ENCODE results near the gene CLASRP. TPM values are rescaled to one million over a fixed set of nuclear protein-coding genes. Genes with fewer than 3 reads are reported as not detected.
A peak's percentile ranks its signal among the peaks of the same experiment; 100 is the strongest.

CLASRP gene
- total and polyA plus RNA-seq, 9 of the 15 experiments (the other 6 are each of a cell fraction or from before 2014, with no cell fraction given): 0.94 to 86.3 (median 44.0) TPM

GRCh38 chr19:45076029-45076850 lies 37.4 kb downstream of the CLASRP start, which contains the start of gene ZNF296 (continued):
- TF ChIP-seq, protein P1, sequence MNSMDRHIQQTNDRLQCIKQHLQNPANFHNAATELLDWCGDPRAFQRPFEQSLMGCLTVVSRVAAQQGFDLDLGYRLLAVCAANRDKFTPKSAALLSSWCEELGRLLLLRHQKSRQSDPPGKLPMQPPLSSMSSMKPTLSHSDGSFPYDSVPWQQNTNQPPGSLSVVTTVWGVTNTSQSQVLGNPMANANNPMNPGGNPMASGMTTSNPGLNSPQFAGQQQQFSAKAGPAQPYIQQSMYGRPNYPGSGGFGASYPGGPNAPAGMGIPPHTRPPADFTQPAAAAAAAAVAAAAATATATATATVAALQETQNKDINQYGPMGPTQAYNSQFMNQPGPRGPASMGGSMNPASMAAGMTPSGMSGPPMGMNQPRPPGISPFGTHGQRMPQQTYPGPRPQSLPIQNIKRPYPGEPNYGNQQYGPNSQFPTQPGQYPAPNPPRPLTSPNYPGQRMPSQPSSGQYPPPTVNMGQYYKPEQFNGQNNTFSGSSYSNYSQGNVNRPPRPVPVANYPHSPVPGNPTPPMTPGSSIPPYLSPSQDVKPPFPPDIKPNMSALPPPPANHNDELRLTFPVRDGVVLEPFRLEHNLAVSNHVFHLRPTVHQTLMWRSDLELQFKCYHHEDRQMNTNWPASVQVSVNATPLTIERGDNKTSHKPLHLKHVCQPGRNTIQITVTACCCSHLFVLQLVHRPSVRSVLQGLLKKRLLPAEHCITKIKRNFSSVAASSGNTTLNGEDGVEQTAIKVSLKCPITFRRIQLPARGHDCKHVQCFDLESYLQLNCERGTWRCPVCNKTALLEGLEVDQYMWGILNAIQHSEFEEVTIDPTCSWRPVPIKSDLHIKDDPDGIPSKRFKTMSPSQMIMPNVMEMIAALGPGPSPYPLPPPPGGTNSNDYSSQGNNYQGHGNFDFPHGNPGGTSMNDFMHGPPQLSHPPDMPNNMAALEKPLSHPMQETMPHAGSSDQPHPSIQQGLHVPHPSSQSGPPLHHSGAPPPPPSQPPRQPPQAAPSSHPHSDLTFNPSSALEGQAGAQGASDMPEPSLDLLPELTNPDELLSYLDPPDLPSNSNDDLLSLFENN (IDR thresholded peaks at IDR 0.05; ENCODE audit: low read depth in 2 of 2, low read length in 2 of 2): no peak
- TF ChIP-seq ELK3 (CRISPR knock-in tag; IDR thresholded peaks at IDR 0.05) (no peak), ZNF311 (CRISPR knock-in tag; IDR thresholded peaks at IDR 0.05) (no peak), STAT5A (IDR thresholded peaks at IDR 0.05; ENCODE audit: borderline replicate concordance, low read length) (no peak), SIN3B (IDR thresholded peaks at IDR 0.05; ENCODE audit: low read depth) (0 out of 2 replicates have a peak, but pooled peaks have one; percentile 32), MYC (IDR thresholded peaks at IDR 0.05; ENCODE audit: low read depth, low read length) (peak; percentile 94), MYC (CRISPR knock-in tag; IDR thresholded peaks at IDR 0.05; ENCODE audit: borderline replicate concordance, low read depth) (0 out of 2 replicates have a peak, but pooled peaks have one; percentile 2), RBBP5 (IDR thresholded peaks at IDR 0.05; ENCODE audit: borderline replicate concordance, insufficient read depth, low read length, poor library complexity, severe bottlenecking) (peak; percentile 50), HES1 (IDR thresholded peaks at IDR 0.05; ENCODE audit: low read depth) (peak; percentile 30; the same call in 1 of the 2 replicates), HNRNPL (IDR thresholded peaks at IDR 0.05; ENCODE audit: low read depth, low read length) (peak; percentile 70; the same call in 1 of the 2 replicates), ATF1 (CRISPR knock-in tag; IDR thresholded peaks at IDR 0.05) (no peak), ATF1 (tag; IDR thresholded peaks at IDR 0.05) (peak; percentile 76), ZNF639 (CRISPR knock-in tag; conservative IDR thresholded peaks at IDR 0.05 in 1 of 2, IDR thresholded peaks at IDR 0.05 in 1 of 2) (0 out of 4 replicates have a peak, but pooled peaks of 1 of the 2 experiments have one; percentile 15)
- TF ChIP-seq, protein P2, sequence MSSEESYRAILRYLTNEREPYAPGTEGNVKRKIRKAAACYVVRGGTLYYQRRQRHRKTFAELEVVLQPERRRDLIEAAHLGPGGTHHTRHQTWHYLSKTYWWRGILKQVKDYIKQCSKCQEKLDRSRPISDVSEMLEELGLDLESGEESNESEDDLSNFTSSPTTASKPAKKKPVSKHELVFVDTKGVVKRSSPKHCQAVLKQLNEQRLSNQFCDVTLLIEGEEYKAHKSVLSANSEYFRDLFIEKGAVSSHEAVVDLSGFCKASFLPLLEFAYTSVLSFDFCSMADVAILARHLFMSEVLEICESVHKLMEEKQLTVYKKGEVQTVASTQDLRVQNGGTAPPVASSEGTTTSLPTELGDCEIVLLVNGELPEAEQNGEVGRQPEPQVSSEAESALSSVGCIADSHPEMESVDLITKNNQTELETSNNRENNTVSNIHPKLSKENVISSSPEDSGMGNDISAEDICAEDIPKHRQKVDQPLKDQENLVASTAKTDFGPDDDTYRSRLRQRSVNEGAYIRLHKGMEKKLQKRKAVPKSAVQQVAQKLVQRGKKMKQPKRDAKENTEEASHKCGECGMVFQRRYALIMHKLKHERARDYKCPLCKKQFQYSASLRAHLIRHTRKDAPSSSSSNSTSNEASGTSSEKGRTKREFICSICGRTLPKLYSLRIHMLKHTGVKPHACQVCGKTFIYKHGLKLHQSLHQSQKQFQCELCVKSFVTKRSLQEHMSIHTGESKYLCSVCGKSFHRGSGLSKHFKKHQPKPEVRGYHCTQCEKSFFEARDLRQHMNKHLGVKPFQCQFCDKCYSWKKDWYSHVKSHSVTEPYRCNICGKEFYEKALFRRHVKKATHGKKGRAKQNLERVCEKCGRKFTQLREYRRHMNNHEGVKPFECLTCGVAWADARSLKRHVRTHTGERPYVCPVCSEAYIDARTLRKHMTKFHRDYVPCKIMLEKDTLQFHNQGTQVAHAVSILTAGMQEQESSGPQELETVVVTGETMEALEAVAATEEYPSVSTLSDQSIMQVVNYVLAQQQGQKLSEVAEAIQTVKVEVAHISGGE (CRISPR knock-in tag; IDR thresholded peaks at IDR 0.05): peak in 1 of 3 experiments; percentile 71; a peak in 1 of 6 replicates
